ENCODE results near the gene TGFBR3. TPM values are rescaled to one million over a fixed set of nuclear protein-coding genes. Genes with fewer than 3 reads are reported as not detected.

The TGFBR3 gene
- total RNA-seq, 1 experiment from 2014 or later = 3.1 TPM

DNA sequence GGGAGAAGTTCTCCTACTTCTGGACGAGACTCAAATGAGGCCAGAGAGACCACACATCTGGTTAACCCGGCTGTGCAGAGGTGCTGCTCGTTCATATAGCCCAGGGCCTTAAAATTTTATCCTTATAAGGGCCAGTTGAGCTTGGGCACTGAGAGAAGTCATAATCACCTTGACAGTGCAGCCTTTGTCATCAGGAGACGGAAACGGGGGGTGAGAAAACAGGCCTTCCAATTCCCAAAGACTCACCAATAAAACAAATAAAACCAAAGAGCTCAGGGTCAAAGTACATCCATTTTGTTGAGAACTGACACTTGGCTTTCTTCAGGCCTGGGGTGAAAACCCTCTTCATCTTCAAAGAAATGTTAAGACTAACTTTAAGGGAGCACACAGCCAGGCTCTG is 167.1 kb downstream of the TGFBR3 start:
- Histone ChIP-seq H3K4me3 (ENCODE audit: low read depth, low read length, poor library complexity, severe bottlenecking) (no peak overlapping the region), H3K4me1 (ENCODE audit: insufficient read depth, low read length, poor library complexity, severe bottlenecking) (no peaks in the 10 kb centered on the region), H3K9me3 (ENCODE audit: low read depth, low read length, poor library complexity, severe bottlenecking) (no peaks in the 10 kb centered on the region), H3K36me3 (ENCODE audit: insufficient read depth, low read length, poor library complexity, severe bottlenecking) (no peaks in the 10 kb centered on the region), H3K27me3 (replicated peaks; ENCODE audit: insufficient read depth, low read depth, low read length, poor library complexity) (no peaks in the 10 kb centered on the region), H3K27ac (ENCODE audit: low read depth, low read length, poor library complexity, severe bottlenecking) (no peak overlapping the region)
- TF ChIP-seq CTCF (conservative IDR thresholded peaks at IDR 0.05; ENCODE audit: low read depth, low read length) (no peak), EZH2 (IDR thresholded peaks at IDR 0.05; ENCODE audit: borderline replicate concordance, low read depth, low read length, poor library complexity, severe bottlenecking) (no peak)
- intact Hi-C loops (cut with micrococcal nuclease; ENCODE audit: unreplicated experiment) = no loop called here
- ChIA-PET POLR2A (ENCODE audit: low non-redundant PET) (no interaction called here), CTCF (no interaction called here)
- no peak for DNase-seq (ENCODE audit: low spot score)
- BruUV-seq (replicated peaks) = no TSS peak

- ChIA-PET CTCF (no interaction called here), POLR2A (ENCODE audit: low non-redundant PET) (no interaction called here)
- H3K36me3 ChIP-seq (ENCODE audit: insufficient read depth, low read length, poor library complexity, severe bottlenecking) = no peaks in the 10 kb centered on the region
- H3K27me3 ChIP-seq (replicated peaks; ENCODE audit: insufficient read depth, low read depth, low read length, poor library complexity) = no peaks in the 10 kb centered on the region
- no peak for DNase-seq (ENCODE audit: low spot score)
- no peaks in the 10 kb centered on the region for H3K4me1 ChIP-seq (ENCODE audit: insufficient read depth, low read length, poor library complexity, severe bottlenecking)
- no peak overlapping the region for H3K4me3 ChIP-seq (ENCODE audit: low read depth, low read length, poor library complexity, severe bottlenecking)
- no peaks in the 10 kb centered on the region for H3K9me3 ChIP-seq (ENCODE audit: low read depth, low read length, poor library complexity, severe bottlenecking)
- TF ChIP-seq EZH2 (IDR thresholded peaks at IDR 0.05; ENCODE audit: borderline replicate concordance, low read depth, low read length, poor library complexity, severe bottlenecking) (no peak), CTCF (conservative IDR thresholded peaks at IDR 0.05; ENCODE audit: low read depth, low read length) (no peak)
- no TSS peak for BruUV-seq (replicated peaks)
- intact Hi-C loops (cut with micrococcal nuclease; ENCODE audit: unreplicated experiment) = no loop called here
- no peak overlapping the region for H3K27ac ChIP-seq (ENCODE audit: low read depth, low read length, poor library complexity, severe bottlenecking)
These were observed 167.6 kb downstream of the TGFBR3 start for GRCh38 chr1:91718368-91718767.

- Histone ChIP-seq H3K4me3 (ENCODE audit: low read depth, low read length, poor library complexity, severe bottlenecking) (no peak overlapping the region), H3K9me3 (ENCODE audit: low read depth, low read length, poor library complexity, severe bottlenecking) (no peaks in the 10 kb centered on the region), H3K36me3 (ENCODE audit: insufficient read depth, low read length, poor library complexity, severe bottlenecking) (no peaks in the 10 kb centered on the region), H3K27ac (ENCODE audit: low read depth, low read length, poor library complexity, severe bottlenecking) (no peak overlapping the region), H3K27me3 (replicated peaks; ENCODE audit: insufficient read depth, low read depth, low read length, poor library complexity) (no peaks in the 10 kb centered on the region), H3K4me1 (ENCODE audit: insufficient read depth, low read length, poor library complexity, severe bottlenecking) (no peaks in the 10 kb centered on the region)
- ChIA-PET POLR2A (ENCODE audit: low non-redundant PET) (no interaction called here), CTCF (interaction anchor here (0.5 kb wide), 1 partner anchor 172 kb away, joined by 6 read pairs; no protein-coding TSS in a partner anchor)
- BruUV-seq (replicated peaks) = no TSS peak
- intact Hi-C loops (cut with micrococcal nuclease; ENCODE audit: unreplicated experiment) = no loop called here
- TF ChIP-seq EZH2 (IDR thresholded peaks at IDR 0.05; ENCODE audit: borderline replicate concordance, low read depth, low read length, poor library complexity, severe bottlenecking) = no peak
- no peak for TF ChIP-seq CTCF (conservative IDR thresholded peaks at IDR 0.05; ENCODE audit: low read depth, low read length)
- no peak for DNase-seq (ENCODE audit: low spot score)
These were observed 168.1 kb downstream of the TGFBR3 start for GRCh38 chr1:91717839-91718238.

All from A673 (cell line).